Activated T-helper 2 cell treated with anti-CD3 and anti-CD28 coated beads, Interferon-gamma antibody, Interleukin-2, Interleukin-4, amounts not matched to agents 10 μg/mL and 5 μg/mL and 100 μg/mL, durations not matched to agents 14 hours and 24 hours and 36 hours (primary cell): ENCODE results near the gene NCKAP5L. TPM values are rescaled to one million over a fixed set of nuclear protein-coding genes. Genes with fewer than 3 reads are reported as not detected.
"Not testable (repeated sequence)": the region's sequence is repeated elsewhere in the genome, so short reads cannot be mapped to it uniquely, and the experiment has no call there.

Experiments
- DNase-seq: peaks from one replicate; pipeline ENCODE4 v3.0.0; 2021; ENCODE audit warnings: low spot score
- H3K27ac Mint-ChIP-seq: one replicate; pipeline ENCODE4 v1.8.0; 2021; ENCODE audit warnings: mixed read lengths
- H3K27me3 Mint-ChIP-seq: one replicate; pipeline ENCODE4 v1.8.0; 2021; ENCODE audit warnings: low read depth, mixed read lengths
- H3K36me3 Mint-ChIP-seq: one replicate; pipeline ENCODE4 v1.8.0; 2021; ENCODE audit warnings: low read depth, mixed read lengths
- H3K4me1 Mint-ChIP-seq: one replicate; pipeline ENCODE4 v1.8.0; 2021; ENCODE audit warnings: low read depth, mixed read lengths
- H3K4me3 Mint-ChIP-seq: one replicate; pipeline ENCODE4 v1.8.0; 2021; ENCODE audit warnings: low read depth, mild to moderate bottlenecking, moderate library complexity, mixed read lengths
- H3K9me3 Mint-ChIP-seq: one replicate; pipeline ENCODE4 v1.8.0; 2021; ENCODE audit warnings: mixed read lengths
- intact Hi-C: fragments of 100-400 bp; cut with micrococcal nuclease; formaldehyde crosslinking; loops from one replicate; pipeline ENCODE4 v1.15.1; 2023
- total RNA-seq: library from RNA; stranded (reverse); gene quantifications from 2 replicates; pipeline ENCODE4 v1.2.3, GENCODE V29; 2022

Gene NCKAP5L
- total RNA-seq, 1 donor from 2014 or later, result 5.3 TPM

GRCh38 chr12:49789992-49790391, 38.2 kb downstream of the NCKAP5L start:
- H3K9me3 Mint-ChIP-seq, result no peaks in the 10 kb centered on the region
- no peak for DNase-seq
- peaks cover 4% of the 10 kb centered on the region for H3K27me3 Mint-ChIP-seq
- no peaks in the 10 kb centered on the region for H3K36me3 Mint-ChIP-seq
- H3K4me3 Mint-ChIP-seq, result no peak overlapping the region
- no peaks in the 10 kb centered on the region for H3K4me1 Mint-ChIP-seq
- intact Hi-C loops, result no loop called here
- H3K27ac Mint-ChIP-seq, result no peak overlapping the region

GRCh38 chr12:49787672-49788071, 40.5 kb downstream of the NCKAP5L start:
- H3K27ac Mint-ChIP-seq, result no peak overlapping the region
- DNase-seq, result no peak
- H3K4me1 Mint-ChIP-seq, result no peaks in the 10 kb centered on the region
- peaks cover 17% of the 10 kb centered on the region for H3K27me3 Mint-ChIP-seq
- H3K9me3 Mint-ChIP-seq, result no peaks in the 10 kb centered on the region
- intact Hi-C loops, result no loop called here
- H3K4me3 Mint-ChIP-seq, result no peak overlapping the region
- H3K36me3 Mint-ChIP-seq, result no peaks in the 10 kb centered on the region

- DNase-seq, result no peak
Measured at GRCh38 chr12:49784756-49785409, 43.3 kb downstream of the NCKAP5L start.

GRCh38 chr12:49783917-49784676, 44.1 kb downstream of the NCKAP5L start:
- H3K27me3 Mint-ChIP-seq, result peaks cover 43% of the 10 kb centered on the region

More at GRCh38 chr12:49784756-49785409, 43.3 kb downstream of the NCKAP5L start:
- intact Hi-C loops, result no loop called here
- Mint-ChIP-seq H3K27me3 (peaks cover 37% of the 10 kb centered on the region), H3K9me3 (no peaks in the 10 kb centered on the region), H3K4me1 (no peaks in the 10 kb centered on the region), H3K4me3 (no peak overlapping the region), H3K27ac (no peak overlapping the region), H3K36me3 (no peaks in the 10 kb centered on the region)

GRCh38 chr12:49780914-49781313, 47.3 kb downstream of the NCKAP5L start:
- DNase-seq, H3K9me3 Mint-ChIP-seq, H3K4me3 Mint-ChIP-seq, intact Hi-C loops, H3K27ac Mint-ChIP-seq, H3K36me3 Mint-ChIP-seq: not testable (repeated sequence)
- peaks cover 40% of the 10 kb centered on the region for H3K27me3 Mint-ChIP-seq
- peaks cover 13% of the 10 kb centered on the region for H3K4me1 Mint-ChIP-seq

More at GRCh38 chr12:49783917-49784676, 44.1 kb downstream of the NCKAP5L start:
- H3K27ac Mint-ChIP-seq, result no peak overlapping the region
- no peaks in the 10 kb centered on the region for H3K36me3 Mint-ChIP-seq
- H3K4me1 Mint-ChIP-seq, result no peaks in the 10 kb centered on the region
- H3K9me3 Mint-ChIP-seq, result no peaks in the 10 kb centered on the region
- H3K4me3 Mint-ChIP-seq, result no peak overlapping the region
- intact Hi-C loops, result no loop called here
- no peak for DNase-seq

- H3K9me3 Mint-ChIP-seq, result no peaks in the 10 kb centered on the region
- intact Hi-C loops, result no loop called here
- H3K4me1 Mint-ChIP-seq, result peaks cover 13% of the 10 kb centered on the region
- H3K27me3 Mint-ChIP-seq, result peaks cover 40% of the 10 kb centered on the region
- no peak overlapping the region for H3K27ac Mint-ChIP-seq
- no peak for DNase-seq
- no peaks in the 10 kb centered on the region for H3K36me3 Mint-ChIP-seq
- H3K4me3 Mint-ChIP-seq, result no peak overlapping the region
Measured at GRCh38 chr12:49779581-49779980, 48.6 kb downstream of the NCKAP5L start.

GRCh38 chr12:49777800-49778748, 50.1 kb downstream of the NCKAP5L start:
- peak; percentile 61 for DNase-seq
- intact Hi-C loops, result loop anchor here (1.0 kb wide), 2 partner anchors 15 to 134 kb away; no protein-coding TSS in a partner anchor
- Mint-ChIP-seq H3K36me3 (no peaks in the 10 kb centered on the region), H3K4me1 (peaks cover 13% of the 10 kb centered on the region), H3K27ac (no peak overlapping the region), H3K4me3 (no peak overlapping the region), H3K9me3 (no peaks in the 10 kb centered on the region), H3K27me3 (peaks cover 27% of the 10 kb centered on the region)

- H3K9me3 Mint-ChIP-seq, result no peaks in the 10 kb centered on the region
- H3K27me3 Mint-ChIP-seq, result peaks cover 26% of the 10 kb centered on the region
- no peak overlapping the region for H3K4me3 Mint-ChIP-seq
- DNase-seq, result no peak
- peaks cover 13% of the 10 kb centered on the region for H3K4me1 Mint-ChIP-seq
- H3K27ac Mint-ChIP-seq, result no peak overlapping the region
- no peaks in the 10 kb centered on the region for H3K36me3 Mint-ChIP-seq
- intact Hi-C loops, result no loop called here
Measured at GRCh38 chr12:49777341-49777740, 50.9 kb downstream of the NCKAP5L start.

- Mint-ChIP-seq H3K4me1 (peaks cover 13% of the 10 kb centered on the region), H3K4me3 (no peak overlapping the region), H3K36me3 (no peaks in the 10 kb centered on the region), H3K27me3 (peaks cover 22% of the 10 kb centered on the region), H3K9me3 (no peaks in the 10 kb centered on the region), H3K27ac (no peak overlapping the region)
- intact Hi-C loops, result loop anchor here (1.0 kb wide), 3 partner anchors 36 to 90 kb away; partner anchors contain the start of gene TMBIM6
- no peak for DNase-seq
Measured at GRCh38 chr12:49776858-49777257, 51.4 kb downstream of the NCKAP5L start.

- Mint-ChIP-seq H3K27me3 (peaks cover 20% of the 10 kb centered on the region), H3K27ac (peak overlapping the region; percentile 54), H3K4me1 (peaks cover 13% of the 10 kb centered on the region), H3K4me3 (no peak overlapping the region), H3K9me3 (no peaks in the 10 kb centered on the region), H3K36me3 (no peaks in the 10 kb centered on the region)
- DNase-seq, result peak; percentile 45
- intact Hi-C loops, result loop anchor here (1.0 kb wide), 3 partner anchors 35 to 91 kb away; partner anchors contain the start of gene TMBIM6
Measured at GRCh38 chr12:49776413-49776812, 51.8 kb downstream of the NCKAP5L start.

- H3K27me3 Mint-ChIP-seq, H3K4me1 Mint-ChIP-seq, H3K9me3 Mint-ChIP-seq, H3K27ac Mint-ChIP-seq, H3K4me3 Mint-ChIP-seq, DNase-seq, intact Hi-C loops, H3K36me3 Mint-ChIP-seq: not testable (repeated sequence)
Measured at GRCh38 chr12:49773102-49773501, 55.1 kb downstream of the NCKAP5L start.

- H3K27ac Mint-ChIP-seq, result no peak overlapping the region
Measured at GRCh38 chr12:49767333-49767732, 60.9 kb downstream of the NCKAP5L start.

More at GRCh38 chr12:49767333-49767732, 60.9 kb downstream of the NCKAP5L start:
- Mint-ChIP-seq H3K4me3 (no peak overlapping the region), H3K27me3 (no peaks in the 10 kb centered on the region), H3K36me3 (peaks cover 34% of the 10 kb centered on the region), H3K9me3 (no peaks in the 10 kb centered on the region), H3K4me1 (peaks cover 30% of the 10 kb centered on the region)
- DNase-seq, result no peak
- intact Hi-C loops, result no loop called here
